Kidney (tissue), 14 donors: ENCODE measurements around the gene LMTK3. TPM values are rescaled to one million over a fixed set of nuclear protein-coding genes. Genes with fewer than 3 reads are reported as not detected.

Experiments
- DNase-seq, 5 donors: peaks; one replicate each; pipeline ENCODE4 v3.0.0-alpha.2; 2013 to 2020
- FAIRE-seq: peaks from 2 replicates; lab custom pipeline; 2012; peaks lifted over from hg19 to GRCh38; lab: Jason Lieb, UNC
- H3K27ac ChIP-seq, 2 donors: one replicate each; pipeline ENCODE4 v1.7.0; 2013; ENCODE audit warnings: low read depth in 2 of 2, low read length in 2 of 2, inconsistent platforms in 1 of 2
- H3K27me3 ChIP-seq: one replicate; pipeline ENCODE4 v1.7.1; 2013; ENCODE audit warnings: low read length, inconsistent platforms; ENCODE audit not compliant: control insufficient read depth, insufficient read depth
- H3K36me3 ChIP-seq, 3 donors: one replicate each; pipeline versions ENCODE4 v1.7.0 to v1.7.1; 2013; ENCODE audit warnings: low read length in 3 of 3, control low read depth in 1 of 3, inconsistent platforms in 1 of 3; ENCODE audit not compliant: insufficient read depth in 3 of 3, control insufficient read depth in 2 of 3
- H3K4me1 ChIP-seq, 3 donors: one replicate each; pipeline versions ENCODE4 v1.7.0 to v1.7.1; 2013; ENCODE audit warnings: low read length in 3 of 3, inconsistent platforms in 1 of 3, low read depth in 1 of 3; ENCODE audit not compliant: control insufficient read depth in 2 of 3, insufficient read depth in 2 of 3
- H3K4me3 ChIP-seq, 3 donors: one replicate each; pipeline versions ENCODE4 v1.7.0 to v1.8.1; 2013; ENCODE audit warnings: low read length in 3 of 3, control low read depth in 1 of 3, inconsistent platforms in 1 of 3
- H3K9ac ChIP-seq, 3 donors: one replicate each; pipeline versions ENCODE4 v1.7.0 to v1.7.1; 2013; ENCODE audit warnings: low read length in 3 of 3, control low read depth in 1 of 3, inconsistent platforms in 1 of 3
- H3K9me3 ChIP-seq, 3 donors: one replicate each; pipeline versions ENCODE4 v1.7.0 to v1.7.1; 2013; ENCODE audit warnings: low read length in 3 of 3, control low read depth in 1 of 3, inconsistent platforms in 1 of 3; ENCODE audit not compliant: control insufficient read depth in 2 of 3, insufficient read depth in 1 of 3
- CTCF ChIP-seq: IDR thresholded peaks from 3 replicates; pipeline ENCODE4 v1.5.1; 2012; ENCODE audit warnings: mild to moderate bottlenecking, moderate library complexity, borderline replicate concordance; ENCODE audit not compliant: insufficient read depth; ENCODE audit errors: extremely low read depth
- intact Hi-C: fragments of 100-400 bp; cut with DNase I; formaldehyde crosslinking; loops from one replicate; pipeline ENCODE4 v1.11.1; 2022
- polyA plus RNA-seq: library from polyadenylated mRNA; stranded (reverse); fragments of 350-450 nt; fragmentation: Illumina TruSeq; extraction: RNeasy Lipid Tissue Mini Kit (QIAGEN cat#74804); gene quantifications from one replicate; pipeline ENCODE4 v1.2.3, GENCODE V29; 2014; ENCODE audit warnings: low read depth, low replicate concordance; ENCODE audit not compliant: insufficient read depth
- total RNA-seq: library from RNA; stranded (reverse); fragmentation: NEBNext Ultra II Directional; extraction: Animal tissue kit (Norgen Biotek cat#: 25700); gene quantifications from one replicate; pipeline ENCODE4 v1.2.1, GENCODE V29; 2021
- donor health status: control.
- donor health status: control.
- donor health status: control.
- donor health status: control.
- donor health status: control.
- donor health status: DM: yes; HTN: yes; CAD: no.
- donor health status: Normal renal cell carcinoma (clear cell type).

LMTK3 gene
- total and polyA plus RNA-seq, 2 donors from 2014 or later, result 4.2 to 8.4 TPM

GRCh38 chr19:48497728-48498594 lies 13.7 kb downstream of the LMTK3 start:
- no peaks in the 10 kb centered on the region for H3K27me3 ChIP-seq
- DNase-seq (no peak), FAIRE-seq (no peak)
- no peak overlapping the region for H3K27ac ChIP-seq
- H3K4me1 ChIP-seq, result peaks cover 0 to 9% (median 0%) of the 10 kb centered on the region in 3 donors
- no peak overlapping the region for H3K4me3 ChIP-seq
- no peaks in the 10 kb centered on the region for H3K36me3 ChIP-seq
- intact Hi-C loops, result no loop called here
- TF ChIP-seq CTCF, result no peak
- no peak overlapping the region for H3K9ac ChIP-seq
- no peaks in the 10 kb centered on the region for H3K9me3 ChIP-seq

- Histone ChIP-seq H3K27me3 (no peaks in the 10 kb centered on the region), H3K27ac (no peak overlapping the region), H3K36me3 (no peaks in the 10 kb centered on the region), H3K9ac (no peak overlapping the region), H3K4me1 (peaks cover 0 to 9% (median 0%) of the 10 kb centered on the region in 3 donors), H3K4me3 (no peak overlapping the region), H3K9me3 (no peaks in the 10 kb centered on the region)
- TF ChIP-seq CTCF, result no peak
- DNase-seq (no peak), FAIRE-seq (no peak)
- intact Hi-C loops, result no loop called here
These were observed 14.5 kb downstream of the LMTK3 start for GRCh38 chr19:48496959-48497727.

- Histone ChIP-seq H3K27me3 (no peaks in the 10 kb centered on the region), H3K4me3 (no peak overlapping the region), H3K27ac (no peak overlapping the region), H3K9me3 (no peaks in the 10 kb centered on the region), H3K4me1 (peaks cover 0 to 7% (median 0%) of the 10 kb centered on the region in 3 donors), H3K36me3 (no peaks in the 10 kb centered on the region), H3K9ac (no peak overlapping the region)
- FAIRE-seq (no peak), DNase-seq (no peak)
- intact Hi-C loops, result no loop called here
- TF ChIP-seq CTCF, result no peak
These were observed 16.2 kb downstream of the LMTK3 start for GRCh38 chr19:48495396-48495795.
